GM21515 (cell line): ENCODE results near the gene SP7.
"Not testable (repeated sequence)": the region's sequence is repeated elsewhere in the genome, so short reads cannot be mapped to it uniquely, and the experiment has no call there.

ENCODE experiments used
- ATAC-seq: cut with Tn5 transposase; IDR thresholded peaks from one replicate; pipeline ENCODE4 v1.9.1; 2021; ENCODE audit not compliant: unreplicated experiment

The SP7 gene

DNA sequence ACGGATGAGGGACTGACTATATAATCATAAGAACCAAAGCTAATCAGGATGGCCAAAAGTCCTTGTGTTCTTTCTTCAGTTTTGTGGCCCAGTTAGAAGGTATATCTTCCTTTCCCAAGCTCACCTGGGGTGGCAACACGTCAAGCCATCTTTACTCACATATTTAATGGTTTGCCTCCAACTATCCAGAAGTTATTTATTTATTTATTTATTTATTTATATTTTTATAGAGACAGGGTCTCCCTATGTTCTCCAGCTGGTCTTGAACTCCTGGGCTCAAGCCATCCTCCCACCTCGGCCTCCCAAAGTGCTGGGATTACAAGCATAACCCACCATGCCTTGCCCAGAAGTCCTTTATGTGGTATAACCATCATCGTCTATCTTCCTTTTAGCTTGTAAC, 11.8 kb upstream of the SP7 start:
- no peak for ATAC-seq

DNA sequence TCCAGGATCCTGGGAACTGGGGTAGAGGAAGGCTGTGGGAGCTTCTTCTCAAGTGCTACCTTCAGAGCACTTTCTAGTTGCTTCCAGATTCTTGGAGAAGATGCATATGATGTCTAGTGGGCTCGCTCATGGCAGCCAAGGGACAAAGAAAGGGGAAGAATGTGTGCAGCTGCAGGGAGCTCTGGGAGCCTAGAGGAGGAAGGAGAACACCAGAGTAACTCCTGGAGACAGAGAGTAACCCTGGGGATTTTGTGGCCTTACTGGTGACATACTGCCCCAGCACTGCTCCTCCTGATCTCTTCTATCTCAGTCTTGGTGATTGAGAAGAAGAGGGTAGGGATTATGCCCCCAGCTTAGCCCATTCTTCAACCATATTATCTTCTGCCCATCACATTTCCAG, 10.3 kb upstream of the SP7 start:
- ATAC-seq, result no peak

DNA sequence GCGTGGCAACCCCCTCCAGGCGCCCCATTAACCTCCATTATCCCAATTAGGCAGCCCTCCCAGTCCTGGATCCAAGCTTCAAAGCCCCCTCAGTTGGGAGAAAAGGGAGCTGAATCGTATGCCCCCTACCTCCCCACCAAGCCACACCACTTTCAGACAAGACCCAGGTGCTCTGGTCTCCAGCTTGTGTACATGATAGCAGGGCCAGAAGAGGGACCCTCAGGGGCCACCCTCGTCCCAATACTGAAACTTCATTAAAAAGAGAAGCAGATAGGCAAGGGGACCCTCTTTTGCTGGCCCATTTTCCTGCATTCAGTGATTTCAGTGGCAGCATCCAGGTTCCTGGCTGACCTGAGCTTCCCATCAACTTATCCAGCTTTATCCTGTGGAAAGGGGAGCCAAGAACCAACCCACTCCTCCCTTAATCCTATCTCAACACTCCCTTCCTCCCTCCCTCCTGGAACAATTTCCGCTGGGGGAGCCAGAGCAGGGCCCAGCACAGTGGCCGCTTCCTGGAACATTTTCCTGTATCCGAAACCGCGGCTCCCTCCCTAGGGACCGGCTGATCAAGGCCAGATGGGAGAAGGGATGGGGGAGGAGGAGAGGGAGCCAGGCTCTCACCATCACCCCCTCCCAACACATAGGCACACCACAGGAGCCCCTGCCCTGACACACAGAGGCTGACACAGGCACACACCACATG, 9.5 kb upstream of the SP7 start:
- no peak for ATAC-seq

DNA sequence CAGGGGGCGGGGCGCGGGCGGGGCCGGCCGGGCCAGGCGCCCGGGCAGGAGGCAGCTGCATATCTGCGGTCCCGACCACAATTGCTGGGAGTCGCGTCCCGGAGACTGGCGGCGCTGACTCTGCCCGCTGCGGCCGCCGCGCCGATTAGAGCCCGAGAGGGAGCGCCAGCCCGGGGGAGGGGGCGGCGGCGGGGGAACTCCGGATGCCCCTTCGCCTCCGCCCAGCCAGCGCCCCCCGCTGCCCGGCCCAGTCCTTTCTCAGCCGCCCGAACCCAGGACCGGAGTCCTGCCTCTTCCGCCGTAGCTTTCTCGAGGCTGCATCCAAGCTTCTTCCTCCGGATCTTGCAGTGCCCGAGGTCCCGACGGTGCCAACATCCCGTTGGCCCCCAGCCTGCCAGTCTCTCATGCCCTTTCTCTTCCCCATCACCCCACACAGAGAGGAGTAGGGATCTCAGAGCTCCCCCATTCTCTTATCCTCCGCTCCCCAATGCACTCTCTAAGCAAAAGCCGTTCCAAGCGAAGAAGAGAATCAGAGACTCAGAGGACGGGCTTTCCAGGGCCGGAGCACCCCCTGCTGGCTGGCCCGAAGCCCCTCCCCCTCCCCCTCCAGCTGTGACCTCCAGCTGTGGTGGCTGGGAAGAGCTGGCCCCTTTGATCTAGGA, 8.8 kb upstream of the SP7 start:
- ATAC-seq, result peak; percentile 62

DNA sequence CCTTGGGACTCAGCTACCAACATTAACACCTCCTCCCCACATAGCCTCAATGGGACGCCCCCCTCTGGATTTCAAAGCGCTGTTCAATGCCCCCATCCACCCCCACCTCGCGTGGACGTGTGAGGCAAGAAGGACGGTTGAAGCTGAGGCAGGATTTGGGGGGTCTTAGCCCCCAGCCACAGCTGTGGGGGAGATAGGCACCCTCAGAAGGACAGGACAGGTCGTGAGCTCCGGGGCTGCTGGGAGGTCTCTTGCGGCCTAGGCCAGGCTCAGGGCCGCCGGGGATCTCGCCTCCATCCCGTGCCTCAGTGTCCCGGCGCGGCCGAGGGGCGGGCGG, 8.3 kb upstream of the SP7 start:
- no peak for ATAC-seq

DNA sequence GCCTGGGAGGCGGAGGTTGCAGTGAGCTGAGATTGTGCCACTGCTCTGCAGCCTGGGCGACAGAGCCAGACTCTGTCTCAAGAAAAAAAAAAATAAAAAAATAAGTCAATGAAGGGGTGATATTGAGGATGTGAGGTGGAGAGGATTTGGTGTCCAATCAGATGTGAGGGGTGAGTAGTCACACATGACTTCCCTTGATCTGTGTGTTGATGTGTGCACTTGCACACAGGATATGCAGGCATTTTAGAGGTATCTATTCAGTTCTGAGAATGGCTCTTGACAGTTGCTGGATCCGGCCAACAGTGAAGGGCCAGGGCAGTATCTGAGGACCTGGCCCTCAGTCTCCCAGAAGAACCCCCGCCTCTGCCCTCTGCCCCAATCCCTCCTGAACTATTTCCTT, 7.8 kb upstream of the SP7 start:
- ATAC-seq, result no peak

DNA sequence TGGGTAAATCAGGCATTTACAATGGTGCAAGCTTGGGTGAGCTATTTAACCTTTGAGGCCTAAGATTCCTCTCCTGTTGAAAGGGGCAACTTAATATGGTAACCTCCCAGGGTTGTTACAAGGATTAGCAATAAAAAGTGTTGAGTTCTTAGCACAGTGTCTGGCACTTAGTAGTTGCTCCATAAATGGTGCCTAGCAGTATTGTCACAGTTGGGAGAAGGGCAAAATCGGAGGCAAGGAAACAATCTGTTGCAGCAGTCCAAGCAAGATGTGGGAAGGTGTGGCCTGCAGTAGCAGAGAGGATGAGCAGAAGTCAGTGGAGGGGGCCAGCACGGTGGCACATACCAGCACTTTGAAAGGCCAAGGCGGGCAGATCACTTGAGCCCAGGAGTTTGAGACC, 7.3 kb upstream of the SP7 start:
- no peak for ATAC-seq

DNA sequence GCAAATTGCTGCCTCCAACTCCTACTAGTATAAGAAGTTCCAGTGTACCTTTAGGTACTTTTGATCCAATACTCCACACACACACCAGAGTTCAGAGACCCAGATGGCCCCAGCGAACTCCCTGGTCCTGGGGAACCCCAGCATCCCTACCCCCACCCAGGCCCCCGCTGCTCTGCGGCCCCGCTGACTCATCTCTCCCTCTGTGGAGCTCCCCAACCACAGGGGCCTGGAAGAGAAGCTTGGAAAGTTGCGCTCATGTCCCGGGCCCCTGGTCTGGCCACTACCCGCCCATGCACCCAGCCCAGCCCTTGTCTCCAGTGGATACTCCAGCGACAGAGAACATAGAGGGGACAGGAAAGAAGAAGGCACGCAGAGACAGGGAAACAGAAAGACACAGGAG, 4.2 kb upstream of the SP7 start:
- no peak for ATAC-seq

DNA sequence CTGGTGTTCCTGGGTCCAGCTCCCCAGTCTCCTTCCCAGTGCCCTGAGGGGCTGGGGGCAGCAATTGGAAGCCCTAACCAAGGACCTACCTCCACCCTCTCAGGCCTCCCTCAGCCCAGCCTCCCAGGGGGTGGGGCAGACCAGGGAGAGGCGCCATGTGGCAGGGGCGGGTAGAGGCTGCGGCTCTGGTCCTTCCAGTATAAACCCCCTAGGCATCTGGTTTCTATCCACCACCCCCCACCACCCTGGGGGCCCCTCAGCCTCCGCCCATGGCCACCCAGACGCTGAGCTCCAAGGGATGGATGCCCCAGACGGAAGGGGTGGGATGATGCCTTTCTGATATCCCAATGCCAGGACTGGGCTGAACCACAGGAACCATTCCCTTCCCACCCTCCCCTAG, 2.8 kb upstream of the SP7 start:
- ATAC-seq, result no peak

DNA sequence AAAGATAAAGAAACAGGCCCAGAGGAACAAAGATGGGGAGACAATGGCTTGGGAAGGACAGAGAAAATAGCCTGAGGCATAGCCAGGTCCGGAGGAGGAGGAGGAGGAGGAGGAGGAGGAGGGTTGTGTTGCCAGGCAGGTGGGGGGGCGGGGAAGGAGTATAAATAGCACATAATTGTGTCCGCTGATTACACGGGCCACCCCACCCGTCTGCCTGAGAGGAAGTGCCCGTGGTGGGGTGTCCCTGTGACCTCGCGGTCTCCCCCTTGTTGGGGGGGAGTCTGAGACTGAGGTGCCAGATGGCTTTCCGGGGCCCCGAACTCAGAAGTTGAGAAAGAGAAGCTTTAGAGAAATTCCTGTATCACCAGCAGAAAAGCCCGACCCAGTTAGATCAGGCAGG, 1.9 kb upstream of the SP7 start:
- ATAC-seq, result no peak

DNA sequence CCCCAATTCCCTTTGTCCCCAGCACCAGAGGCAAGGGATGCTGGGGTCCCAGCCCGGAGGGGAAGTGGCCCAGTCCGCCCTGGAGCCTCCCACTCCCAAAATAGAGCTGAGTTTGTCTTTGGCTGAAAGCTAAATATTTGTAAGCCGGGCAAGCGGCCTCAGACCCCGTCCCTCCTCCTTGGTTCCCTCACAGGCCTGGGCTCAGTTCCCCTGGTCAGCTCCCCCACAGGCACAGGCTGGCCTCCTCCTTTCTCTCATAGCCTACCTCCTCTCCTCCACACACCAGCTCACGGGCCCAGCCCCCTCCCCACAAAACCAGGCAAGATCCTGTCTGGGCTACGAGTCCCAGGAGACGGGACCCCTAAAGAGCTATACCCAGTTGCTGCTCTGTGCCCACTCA, 1.3 kb downstream of the SP7 start:
- no peak for ATAC-seq

DNA sequence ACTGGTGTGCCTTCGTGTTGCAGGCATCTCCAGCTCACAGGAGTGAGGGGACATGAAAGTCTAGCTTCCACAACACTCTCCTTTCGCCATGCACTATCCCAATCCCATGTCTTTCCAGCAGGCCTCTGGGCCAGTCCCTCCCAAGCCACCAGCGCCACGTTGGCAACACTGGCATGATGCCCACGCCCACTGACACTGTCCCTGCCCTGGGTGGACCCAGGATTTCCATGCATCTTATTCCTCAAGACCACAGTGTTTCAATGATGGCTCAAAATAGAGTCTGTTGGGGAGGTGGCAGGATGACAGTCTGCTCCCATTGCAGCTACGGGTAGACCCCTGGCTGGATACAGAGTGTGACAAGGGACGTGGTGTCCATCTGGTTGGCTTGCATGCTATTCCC, 2.3 kb downstream of the SP7 start:
- no peak for ATAC-seq

DNA sequence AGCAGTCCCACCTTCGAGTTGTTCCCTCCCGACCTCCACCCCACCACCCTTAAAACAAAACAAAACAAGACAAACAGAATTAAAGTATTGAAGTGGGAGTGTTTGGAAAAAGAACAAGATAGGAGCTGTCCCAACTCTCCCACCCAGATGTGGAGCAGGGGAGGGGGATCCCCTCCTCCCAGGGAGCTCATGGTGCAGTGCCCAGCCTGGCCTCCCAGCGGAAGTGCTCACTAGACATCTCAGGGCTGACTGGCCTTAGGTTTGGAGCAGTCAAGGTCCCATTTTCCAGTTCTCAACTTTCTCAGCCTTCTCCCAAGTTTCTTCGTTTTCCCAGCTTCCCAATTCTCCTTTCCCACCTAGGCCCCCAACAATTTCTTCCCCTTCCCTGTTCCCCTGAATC, 2.9 kb downstream of the SP7 start:
- no peak for ATAC-seq

DNA sequence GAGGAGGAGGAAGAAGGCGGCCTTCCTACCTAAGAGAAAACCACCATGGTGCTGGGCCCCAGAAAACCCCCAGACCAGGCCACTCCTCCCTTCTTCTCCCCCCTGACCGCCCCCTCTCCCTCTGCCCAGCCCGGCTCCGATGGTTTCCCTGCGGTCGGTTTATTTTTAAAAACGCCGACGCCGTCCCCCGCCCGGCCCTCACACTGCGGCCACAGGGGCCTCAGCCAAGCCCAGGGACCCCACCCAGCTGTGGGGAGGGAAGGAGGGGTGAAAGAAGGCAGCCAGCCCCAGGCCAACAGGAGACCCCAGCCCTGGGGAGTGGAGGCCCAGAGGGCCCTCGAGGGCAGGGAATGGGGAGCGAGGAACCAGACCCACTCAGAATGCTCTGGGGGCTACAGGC, 3.4 kb downstream of the SP7 start:
- no peak for ATAC-seq

DNA sequence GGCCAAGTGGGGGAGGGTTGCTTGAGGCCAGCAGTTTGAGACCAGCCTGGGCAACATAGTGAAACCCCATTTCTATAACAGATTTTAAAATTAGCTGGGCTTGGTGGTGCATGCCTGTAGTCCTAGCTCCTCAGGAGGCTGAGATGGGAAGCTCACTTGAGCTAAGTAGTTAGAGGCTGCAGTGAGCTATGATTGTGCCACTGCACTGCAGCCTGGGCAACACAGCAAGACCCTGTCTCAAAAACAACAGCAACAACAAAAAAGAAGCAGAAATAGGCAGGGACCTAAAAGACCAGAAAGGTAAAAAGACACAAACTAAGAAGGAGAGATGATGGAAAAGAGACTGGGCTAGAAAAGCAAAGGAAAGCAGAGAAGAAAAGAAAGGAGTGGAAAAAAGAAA, 3.8 kb downstream of the SP7 start:
- ATAC-seq, result not testable (repeated sequence)

DNA sequence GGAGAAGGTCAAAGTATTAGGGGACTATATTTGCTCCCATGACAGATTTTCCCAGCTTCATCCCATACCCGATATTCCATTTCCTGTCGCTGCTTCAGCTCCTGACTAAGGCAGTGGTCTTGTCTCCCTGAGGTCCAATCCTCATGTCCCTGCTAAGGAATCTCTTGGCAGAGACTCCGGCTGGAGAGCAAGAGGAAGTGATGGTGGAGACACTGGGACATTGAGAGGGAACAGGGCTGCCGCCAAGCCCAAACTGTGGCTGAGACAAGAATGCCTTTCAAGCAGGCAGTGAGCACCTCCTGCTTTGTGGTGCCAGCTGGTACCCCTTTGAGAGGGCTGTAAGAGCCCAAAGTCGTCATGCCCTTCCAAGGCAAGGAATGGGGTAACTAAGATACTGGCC, 5.5 kb downstream of the SP7 start:
- ATAC-seq, result no peak

DNA sequence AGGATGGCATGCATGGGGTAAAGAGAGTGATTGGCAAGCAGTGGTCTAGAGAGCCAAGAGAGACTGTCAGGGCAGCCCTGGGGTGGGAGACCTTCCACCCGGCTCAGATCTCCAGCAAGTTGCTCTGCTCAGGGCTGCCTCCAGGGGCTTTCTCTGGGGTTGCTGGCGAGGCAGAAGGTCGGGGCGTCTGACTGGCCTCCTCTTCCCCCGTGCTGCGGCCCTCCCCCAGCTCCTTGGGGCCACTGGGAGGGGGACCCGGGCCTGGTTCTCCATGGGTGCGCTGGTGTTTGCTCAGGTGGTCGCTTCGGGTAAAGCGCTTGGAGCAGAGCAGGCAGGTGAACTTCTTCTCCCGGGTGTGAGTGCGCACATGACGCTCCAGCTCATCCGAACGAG, 8.1 kb downstream of the SP7 start:
- no peak for ATAC-seq

DNA sequence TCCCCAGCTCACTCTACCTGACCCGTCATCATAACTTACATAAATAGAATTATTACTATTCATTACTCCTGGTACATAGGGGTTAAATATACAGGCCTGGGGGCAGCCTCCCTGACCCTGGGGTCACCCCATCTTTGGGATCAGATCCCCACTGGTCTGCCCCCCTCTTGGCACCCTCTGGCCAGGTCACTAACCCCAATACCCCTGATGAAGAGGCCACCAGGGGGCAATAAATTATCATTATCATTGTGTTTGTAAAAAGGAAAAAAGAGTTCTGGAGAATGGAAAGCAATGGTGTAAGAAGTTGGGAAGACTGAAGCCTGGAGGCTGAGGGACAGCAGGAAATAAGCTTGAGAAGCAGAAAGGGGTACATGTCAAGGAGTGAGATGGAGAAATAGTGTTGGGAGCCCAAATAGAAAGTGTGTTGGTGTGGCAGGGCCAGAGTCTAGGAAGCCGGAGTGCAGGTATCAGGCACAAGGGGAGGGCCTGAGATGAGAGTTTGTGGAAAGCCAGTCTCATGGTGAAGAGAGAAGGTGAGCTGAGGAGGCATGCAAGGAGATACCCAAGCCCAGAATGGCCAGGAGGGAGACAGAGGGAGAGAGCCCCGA, 8.6 kb downstream of the SP7 start:
- ATAC-seq, result no peak

DNA sequence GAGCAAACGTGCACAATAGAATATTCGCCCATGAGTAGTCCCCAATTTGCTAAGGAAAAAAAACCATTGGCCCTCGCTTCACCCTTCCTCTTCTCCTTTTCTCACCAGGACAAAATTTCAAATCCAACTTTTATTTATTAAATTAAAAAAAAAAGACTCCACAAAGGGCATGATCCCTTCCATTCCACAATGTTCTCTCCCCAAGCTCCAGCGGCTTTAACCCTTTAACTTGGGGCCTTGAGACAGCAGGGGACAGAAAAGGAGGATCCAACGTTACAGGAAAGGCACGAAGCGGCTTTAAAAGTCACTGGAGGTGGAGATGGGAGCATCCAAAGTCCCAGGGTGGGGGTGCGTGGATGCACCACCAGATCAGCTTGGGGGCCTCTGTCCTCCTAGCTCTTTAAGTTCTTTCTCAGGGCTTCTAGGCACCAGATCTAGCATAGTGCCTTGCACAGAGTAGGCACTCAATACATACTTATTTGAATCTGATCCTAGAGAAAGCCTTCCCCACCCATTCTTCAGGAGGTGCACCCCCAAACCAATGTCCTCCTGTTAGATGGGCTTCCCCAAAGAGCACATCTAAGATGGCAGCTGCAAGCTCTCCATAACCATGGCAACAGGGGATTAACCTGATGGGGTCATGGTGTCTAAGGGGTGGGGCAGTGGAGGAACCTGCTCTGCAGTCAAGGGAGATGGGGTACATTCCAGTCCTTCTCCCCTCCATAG, 9.5 kb downstream of the SP7 start:
- no peak for ATAC-seq

DNA sequence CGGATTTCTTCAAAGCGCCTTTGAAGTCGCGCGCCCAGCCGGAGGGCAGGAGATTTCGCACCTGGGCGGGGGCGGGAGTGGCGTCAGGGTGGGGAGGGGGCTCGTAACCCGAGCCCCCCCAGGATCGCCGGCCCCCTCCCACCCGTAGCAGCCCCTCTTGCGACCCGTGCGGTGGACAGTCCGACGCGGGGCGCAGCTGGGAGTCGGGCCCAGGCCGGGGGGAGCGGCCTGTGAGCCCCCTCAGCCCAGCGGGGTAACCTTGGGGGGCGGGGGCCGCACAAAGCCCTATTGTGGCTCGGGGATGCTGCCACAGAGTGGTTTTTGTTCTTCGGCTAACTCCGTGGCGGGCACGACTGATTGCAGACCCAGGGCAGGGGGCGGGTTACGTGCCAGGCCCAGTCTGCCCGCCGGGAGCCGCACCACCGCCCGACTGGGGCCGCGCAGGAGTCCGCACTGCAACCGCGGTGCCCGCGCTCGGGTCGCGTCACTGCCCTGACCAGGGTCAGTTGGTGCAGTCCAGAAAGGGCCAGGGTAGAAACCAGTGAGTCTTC, 10.6 kb downstream of the SP7 start:
- no peak for ATAC-seq

DNA sequence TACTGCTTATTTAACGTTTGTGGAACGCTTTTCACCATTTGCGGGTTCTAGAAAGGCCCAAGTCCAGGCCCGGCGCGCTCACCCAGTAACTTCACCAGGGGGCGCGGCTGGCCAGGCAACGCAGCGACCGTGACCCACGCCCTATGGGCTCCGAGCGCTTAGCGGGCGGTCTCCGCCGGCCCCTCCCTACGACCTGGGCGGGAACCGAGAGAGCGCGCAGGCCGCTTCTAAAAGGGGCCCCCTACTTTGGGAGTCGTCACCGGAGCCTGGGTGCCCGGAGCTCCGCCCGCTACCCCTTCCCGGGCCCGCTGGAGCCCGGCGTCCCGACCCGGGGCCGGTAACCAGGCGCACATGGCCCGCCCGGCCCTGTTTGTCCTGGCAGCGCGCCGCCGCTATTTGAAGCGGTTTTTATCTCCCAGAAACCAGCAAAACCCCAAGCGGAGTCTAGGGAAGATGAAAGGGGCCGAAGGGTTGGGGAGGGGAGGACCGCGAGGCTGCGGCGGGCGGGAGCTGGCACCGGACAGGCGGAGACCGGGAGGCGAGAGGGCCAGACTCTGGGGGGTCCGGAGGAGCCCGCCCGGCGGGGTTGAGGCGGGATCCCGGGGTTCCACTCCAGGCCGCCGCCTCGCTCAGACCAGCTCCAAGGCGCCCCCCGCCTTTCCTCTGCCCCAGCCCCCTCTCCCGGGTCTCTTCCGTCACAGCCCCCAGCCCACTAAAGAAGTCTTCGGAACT, 11.2 kb downstream of the SP7 start:
- ATAC-seq, result peak; percentile 45
